HG02970 (cell line): Measurements from ENCODE around the gene GRIA4.

Experiments used
- ATAC-seq: cut with Tn5 transposase; IDR thresholded peaks from one replicate; pipeline ENCODE4 v1.9.1; 2021; ENCODE audit warnings: mild to moderate bottlenecking, moderate library complexity, moderate number of reproducible peaks; ENCODE audit not compliant: unreplicated experiment, low FRiP score

The GRIA4 gene

DNA sequence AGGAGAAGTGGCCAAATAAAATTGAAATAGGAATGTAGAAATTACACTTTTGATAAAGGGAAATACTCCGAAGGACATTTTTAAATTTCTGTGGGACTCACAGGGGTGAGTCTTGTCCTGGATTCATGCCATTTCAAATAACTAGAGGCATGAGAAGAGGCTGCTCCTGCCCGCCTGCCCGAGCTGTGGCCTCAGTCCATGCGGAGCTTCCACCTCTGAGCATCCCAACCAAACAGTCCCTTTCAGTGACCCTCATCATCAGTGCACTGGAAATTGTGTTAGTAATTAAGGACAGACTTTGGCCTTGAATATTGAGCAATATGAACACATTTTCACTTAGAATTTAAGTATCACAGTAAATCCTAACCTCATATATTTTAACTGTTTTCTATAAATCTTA, 25.6 kb downstream of the GRIA4 start:
- no peak for ATAC-seq

DNA sequence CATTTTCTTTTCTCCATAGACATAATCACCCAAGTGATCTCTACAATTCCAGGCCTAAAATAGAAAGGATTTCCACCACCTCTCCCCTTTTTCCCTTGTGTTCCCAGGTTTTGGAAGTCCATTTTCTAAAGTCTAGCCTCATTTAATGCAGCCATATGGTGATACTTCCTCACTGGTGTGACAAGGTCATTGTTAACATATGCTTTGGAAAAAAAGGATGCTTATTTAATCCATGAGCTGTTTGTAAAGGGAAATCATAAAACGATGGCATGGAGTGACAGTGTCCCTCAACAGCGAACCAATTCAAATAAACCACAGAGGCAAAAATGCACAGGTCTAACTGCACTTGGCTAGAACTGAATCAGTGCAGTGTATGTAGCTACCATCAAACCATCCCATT, 26.6 kb downstream of the GRIA4 start:
- ATAC-seq = no peak

DNA sequence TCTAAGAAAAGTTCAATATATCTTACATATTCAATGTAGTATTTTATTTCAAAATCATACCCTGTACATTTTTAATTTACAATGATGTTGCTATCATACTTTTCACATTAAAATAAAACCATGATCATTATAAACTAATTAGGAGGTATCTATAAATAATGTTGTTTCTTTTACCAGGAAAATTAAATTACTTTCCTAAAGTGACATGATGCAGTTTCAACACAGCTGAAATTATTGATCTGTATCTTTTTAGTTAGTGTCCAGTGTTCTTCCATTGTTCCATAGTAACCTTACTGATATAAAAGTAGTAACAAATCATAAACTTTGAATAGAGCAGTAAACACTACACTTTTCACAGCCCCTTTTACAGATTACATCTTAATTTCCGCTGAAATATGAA, 29.7 kb downstream of the GRIA4 start:
- ATAC-seq = no peak

DNA sequence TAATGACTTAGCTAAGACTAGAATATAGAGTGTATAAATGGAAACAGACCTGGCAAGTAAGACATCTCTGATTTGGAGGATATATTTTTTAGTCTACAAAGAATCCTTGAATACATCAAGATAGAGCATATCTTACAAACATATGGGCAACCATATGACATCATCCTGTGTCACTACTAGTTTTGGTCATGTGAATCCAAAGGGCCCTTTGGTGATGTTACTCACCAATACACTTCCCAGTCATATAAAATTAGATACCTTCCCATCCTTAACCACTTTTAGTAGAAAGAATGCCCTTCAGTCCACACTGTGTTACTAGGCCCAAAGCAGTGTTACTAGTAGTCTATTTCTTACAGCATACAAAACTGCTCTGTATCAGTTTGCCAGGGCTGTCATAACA, 31.6 kb downstream of the GRIA4 start:
- no peak for ATAC-seq

DNA sequence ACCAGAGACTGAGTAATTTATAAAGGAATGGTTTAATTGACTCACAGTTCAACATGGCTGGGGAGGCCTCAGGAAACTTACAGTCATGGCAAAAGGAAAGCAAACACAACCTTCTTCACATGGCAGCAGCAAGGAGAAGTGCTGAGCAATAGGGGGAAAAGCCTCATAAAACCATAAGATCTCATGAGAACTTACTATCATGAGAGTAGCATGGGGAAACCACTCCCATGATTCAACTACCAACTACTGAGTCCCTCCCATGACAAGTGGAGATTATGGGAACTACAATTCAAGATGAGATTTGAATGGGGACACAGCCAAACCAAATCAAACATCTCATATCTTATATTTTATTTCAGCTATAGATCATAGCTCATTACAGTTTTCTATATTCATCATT, 33.0 kb downstream of the GRIA4 start:
- no peak for ATAC-seq

DNA sequence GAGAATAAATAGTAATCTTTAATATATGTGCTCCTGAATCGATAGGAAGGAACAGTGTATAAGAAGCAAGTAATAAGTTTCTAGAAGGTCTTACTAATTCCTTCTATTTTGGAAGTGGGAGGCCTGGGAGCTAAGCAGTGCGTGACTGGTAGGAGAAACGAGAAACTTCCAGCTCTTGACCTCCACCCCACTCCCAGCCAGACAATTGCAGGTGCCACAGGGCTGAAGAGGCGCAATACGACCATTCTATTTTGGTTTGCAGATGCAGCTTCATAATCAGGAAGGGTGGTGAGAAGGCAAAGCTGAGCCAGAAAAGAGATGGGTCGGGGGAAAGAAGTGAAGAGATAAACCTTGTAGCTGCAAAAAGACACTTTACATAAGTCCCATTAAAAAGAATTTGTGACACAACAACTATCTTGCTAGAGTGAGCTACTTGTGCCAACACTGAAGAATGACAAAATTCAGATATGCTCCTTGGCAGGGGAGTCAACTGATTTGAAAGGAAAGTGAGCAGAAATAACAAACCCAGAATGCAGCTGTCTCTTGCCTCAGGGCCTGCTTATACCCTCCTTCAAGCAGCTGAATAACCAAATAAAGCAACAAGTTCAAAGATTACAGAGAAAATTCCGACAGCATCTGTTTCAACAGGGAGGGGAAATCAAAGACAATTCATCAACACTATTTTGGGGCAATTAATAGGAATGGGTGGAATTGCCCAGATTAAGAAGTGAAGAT, 35.1 kb downstream of the GRIA4 start:
- no peak for ATAC-seq

DNA sequence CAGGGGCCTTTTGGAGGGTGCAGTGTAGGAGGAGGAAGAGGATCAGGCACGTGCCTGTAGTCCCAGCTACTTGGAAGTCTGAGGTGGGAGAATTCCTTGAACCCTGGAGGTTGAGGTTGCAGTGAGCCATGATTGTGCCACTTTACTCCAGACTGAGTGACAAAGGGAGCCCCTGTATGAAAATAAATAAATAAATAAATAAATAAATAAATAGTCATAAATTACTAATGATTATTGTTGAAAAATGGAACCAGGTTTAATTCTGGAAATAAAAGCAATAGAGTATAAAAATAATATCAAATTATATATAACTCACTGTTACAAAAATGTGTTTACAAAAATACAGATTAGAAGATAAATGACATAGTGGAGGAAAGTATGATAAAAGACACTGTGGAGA, 37.9 kb downstream of the GRIA4 start:
- no peak for ATAC-seq

DNA sequence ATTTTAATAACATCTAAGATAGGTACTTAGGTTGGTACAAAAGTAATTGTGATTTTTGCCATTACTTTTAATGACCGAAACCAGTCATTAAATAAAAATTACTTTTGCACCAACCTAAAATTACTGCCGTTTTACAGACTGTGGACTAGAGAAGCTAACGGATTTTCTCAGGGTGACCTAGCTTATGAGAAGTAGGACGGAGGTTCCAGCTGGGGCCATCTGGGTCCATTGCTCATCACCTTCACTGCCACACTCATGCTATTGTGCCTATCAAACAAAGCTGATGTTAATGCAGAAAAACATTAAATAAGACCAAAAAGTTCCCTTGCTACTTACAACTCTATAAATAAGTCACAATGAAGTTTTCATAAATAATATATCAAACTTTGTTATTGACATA, 38.9 kb downstream of the GRIA4 start:
- ATAC-seq = no peak

DNA sequence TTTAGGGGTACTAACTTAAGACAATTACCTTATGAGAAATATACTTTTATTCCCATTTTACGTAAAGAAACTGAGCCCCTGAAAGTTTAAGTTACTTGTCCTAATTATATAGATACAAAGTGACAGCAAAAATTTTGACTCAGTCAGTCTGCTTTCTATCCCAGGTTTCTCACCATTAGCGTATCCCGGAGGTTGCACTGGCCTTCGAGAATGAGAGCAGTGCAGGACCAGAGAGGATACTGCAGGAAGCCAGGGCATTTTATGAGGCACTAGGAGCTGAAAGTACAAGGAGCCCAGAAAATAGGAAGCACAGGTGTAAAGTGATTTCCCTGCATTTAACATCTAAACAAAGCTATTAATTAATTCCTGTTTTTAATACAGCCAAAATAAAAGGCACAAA, 55.4 kb downstream of the GRIA4 start:
- ATAC-seq = no peak

DNA sequence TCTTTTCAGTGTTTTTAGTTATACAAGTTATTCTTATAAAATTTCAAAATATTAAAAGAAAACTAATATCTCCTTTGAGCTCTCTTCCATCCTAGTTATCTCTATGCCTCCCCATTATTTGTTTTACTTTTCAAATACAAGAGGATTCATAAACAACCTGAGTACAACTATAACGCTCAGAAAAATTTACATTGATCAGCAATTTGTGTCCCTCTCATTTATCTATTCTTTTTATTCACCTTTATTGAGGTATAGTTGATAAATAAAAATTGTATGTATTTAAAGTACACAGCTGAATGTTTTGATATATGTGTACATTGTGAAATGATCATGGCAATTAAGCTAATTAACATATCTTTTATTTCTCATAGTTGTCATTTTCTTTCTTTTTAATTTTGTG, 57.6 kb downstream of the GRIA4 start:
- ATAC-seq = no peak

DNA sequence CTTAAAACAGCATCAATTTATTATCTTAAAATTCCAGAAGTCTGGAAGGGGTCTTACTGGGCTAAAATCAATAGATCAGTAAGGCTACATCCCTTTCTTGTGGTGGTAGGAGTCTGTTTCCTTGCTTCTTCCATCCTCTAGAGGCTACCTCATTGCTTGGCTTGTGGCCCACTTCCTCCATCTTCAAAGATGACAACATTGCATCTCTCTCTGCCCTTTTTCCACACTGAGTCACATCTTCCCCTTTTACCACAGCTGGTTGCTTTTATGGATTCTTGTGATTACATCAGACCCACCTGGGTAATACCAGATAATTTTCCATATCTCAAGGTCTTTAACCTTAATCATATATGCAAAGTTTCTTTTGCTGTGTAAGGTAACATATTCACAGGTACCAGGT, 60.9 kb downstream of the GRIA4 start:
- no peak for ATAC-seq

DNA sequence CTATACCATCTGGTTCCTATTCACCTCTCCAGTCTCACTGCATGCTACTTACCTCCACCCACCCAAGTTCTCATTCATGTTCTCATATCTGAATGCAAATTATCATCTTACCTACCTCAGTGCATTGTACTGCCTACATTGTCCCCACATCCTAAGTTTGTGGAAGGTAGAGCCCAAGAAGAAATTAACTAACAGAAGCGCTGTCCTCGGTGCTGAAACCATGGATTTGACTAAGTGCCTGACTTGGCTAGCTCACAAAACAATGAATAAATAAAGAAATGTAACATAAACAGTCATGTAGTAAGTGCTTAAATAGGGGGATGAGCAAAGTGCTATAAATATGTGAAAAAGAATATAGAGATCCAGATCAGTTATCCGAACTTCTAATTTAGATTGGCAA, 63.2 kb downstream of the GRIA4 start:
- no peak for ATAC-seq

DNA sequence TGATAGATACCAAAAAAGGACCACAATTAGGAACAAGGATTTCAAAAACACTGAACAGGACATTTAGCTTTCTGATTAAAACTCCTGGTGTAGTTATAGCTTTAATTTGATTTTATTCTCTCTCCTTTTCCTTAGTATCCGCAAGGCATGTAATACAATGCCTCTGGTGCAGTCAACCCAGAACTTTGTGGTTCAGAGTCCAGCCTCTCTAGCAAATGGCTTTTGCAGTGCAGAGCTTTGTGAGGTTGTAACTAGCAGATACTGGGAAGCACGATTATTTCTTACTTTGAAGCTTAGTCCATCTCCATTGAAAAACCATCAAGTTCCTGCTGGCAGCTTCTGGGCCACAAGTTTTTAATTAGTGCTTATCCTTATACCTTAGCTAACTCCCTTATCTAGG, 79.8 kb downstream of the GRIA4 start:
- no peak for ATAC-seq

DNA sequence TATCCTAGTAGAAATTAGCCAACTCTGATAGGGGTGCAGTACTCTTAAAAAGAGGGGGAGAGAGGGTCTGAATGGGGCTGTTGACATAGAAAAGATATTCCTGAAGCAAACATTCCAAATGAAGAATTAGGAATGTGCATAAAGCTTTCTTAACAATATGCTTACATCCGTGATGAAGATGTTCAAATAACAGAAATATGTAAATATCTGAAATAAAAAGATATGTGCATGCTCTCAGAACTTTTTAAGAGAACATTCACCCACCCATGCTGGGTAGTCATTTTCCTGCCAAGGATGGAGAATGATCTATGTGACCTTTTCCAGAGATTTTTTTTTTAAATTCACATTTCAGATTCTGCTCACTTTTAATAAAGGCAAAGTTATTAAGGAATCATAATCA, 80.6 kb downstream of the GRIA4 start:
- no peak for ATAC-seq

DNA sequence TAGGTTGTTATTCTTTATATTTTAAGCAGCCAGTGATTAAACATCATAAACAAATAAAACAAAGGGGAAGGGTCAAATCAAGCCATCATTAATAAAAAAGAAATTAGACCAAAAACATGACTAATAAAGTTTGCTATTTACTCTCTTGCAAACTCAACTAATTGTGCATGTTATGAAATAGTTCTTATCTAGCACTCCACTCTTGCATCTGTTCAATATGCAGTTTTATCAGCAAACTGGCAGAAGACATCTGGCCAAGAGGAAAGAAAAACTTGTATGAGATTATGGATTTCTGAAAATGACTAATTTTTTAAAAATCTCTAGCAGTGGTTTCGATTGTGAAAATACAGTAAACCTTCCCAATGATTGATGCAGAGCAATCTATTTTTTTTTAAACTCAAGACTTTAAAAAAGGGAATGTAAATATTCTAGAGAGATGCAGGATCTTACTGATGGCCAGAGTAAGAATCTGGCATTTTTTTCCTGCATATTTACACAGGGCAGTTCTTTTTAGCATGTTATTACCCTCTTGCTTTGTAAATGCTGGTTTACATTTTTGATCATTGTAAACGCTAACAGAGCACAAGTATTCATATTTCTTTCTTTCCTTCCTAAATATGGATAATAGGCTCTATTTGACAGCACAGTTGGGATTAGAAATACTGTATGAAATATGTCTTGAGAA, 83.3 kb downstream of the GRIA4 start:
- ATAC-seq = no peak

DNA sequence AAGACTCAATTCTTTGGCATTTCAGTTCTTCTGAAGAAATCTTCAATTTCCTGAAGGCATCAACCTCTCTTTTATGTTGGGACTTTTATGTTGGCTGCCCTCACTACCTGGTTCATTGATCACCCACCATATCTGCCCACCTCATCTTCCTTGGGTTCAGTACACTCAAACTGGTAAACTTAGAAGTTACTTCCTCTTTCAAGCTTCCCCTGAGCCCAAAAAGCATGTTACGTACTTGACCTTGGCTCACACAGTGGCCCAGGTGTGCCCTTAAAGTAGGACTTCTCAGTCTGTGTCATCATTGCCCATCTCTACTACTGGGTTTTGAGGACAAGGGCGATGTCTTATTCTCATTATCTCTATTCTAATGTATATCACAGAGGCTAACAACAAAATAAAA, 86.1 kb downstream of the GRIA4 start:
- ATAC-seq = no peak

DNA sequence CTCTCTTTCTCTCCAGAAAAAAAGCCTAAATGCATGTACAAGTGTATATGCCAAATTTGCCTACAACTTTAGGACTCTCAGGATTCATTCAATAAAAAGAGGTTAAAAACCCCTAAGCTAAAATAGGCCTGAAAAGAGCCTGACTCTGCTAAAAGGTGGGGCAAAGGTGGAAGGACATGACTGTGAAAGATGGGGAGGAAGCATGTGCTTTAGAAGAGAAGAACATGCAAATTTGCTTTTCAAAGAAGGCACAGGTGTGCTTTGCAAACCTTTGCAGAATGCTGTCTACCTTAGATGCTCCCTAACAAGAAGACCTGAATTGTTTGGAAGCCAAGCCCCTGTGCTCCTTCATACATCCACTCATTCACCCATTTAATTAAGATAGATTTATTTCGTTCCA, 87.4 kb downstream of the GRIA4 start:
- no peak for ATAC-seq

DNA sequence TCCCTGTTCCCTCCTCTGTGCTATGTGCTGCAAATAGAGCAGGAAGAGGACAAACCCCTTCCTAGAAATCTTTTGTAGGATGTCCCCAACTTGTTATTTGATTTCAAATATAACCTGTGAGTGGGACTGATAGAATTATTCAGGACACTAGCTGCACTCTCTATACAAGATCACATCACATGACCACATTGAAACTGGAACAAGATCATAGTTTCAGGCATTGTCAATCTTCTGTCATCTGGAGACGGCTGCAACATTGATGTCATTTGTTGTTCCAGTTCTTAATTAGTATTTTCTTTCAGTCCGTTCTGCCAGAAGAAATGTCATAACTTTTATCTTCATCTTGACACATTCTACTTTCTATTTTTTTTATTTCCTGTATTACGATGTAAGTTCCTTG, 89.3 kb downstream of the GRIA4 start:
- ATAC-seq = no peak

DNA sequence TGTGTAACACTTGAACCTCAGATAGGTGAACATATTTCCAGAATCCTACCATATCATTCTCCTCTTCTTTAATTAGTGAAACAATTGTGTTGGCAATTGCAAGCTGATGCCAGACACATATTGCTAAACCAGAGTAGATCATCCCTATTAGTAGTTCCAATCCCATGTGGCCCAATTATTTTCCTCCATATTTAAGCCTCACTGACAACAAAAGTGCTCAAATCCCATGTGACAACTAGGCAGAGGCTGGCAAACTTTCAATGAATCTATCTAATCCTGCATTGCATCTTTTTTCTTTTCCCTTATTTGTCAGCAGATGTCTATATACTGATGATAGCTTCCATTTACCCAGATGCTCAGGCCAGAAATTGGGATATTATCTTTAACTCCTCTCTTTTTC, 90.4 kb downstream of the GRIA4 start:
- no peak for ATAC-seq

DNA sequence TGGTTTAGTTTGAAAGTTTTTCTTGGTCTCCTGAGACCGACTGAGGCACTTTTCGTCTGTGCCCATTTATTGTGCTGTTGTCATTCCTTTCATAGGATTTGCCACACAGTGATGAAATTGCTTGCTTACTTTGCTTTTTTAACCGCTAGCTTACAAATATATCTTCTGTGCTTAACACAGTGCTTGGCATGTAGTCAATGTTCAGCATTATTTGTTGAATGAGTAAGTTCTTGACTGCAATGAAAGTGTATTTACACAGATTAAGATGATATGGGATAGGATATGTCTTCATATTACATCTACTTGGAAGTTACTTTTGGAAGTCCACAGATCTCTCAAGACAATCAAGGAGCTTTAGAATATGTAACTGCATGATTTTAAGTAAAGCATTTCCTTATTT, 91.2 kb downstream of the GRIA4 start:
- ATAC-seq = no peak

DNA sequence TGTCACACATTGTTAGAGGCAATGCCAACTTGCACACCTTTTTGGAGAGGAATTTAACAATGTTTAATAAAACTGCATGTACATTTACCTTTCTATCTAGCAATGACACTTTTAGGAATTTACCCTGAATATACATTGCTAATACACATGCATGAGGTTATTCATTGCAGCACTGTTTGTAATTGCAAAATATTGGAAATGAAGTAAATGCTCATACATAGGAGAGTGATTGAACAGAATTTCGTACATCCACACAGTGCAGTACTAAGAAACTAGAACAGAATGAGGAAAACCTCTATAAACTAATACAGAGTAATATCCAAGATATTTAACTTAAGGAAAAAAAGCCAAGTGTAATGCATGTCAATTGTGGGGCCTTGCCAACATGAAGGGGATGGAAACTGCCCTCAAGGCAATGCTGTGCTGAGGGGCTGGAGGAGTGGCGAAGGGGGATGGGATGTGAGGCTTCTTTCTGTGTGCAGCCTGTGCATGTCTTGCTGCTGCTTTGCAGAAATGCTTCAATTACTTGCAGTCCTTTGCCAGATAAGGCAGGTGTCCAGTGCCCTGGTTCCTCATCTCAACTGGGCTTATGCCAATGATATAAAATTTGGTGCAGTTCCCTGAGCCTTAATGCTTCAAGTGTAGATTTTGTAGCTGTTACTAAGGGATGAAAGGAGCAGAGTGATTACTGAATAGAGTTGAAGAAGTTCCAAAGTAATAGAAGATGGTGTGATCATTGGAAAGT, 96.1 kb downstream of the GRIA4 start:
- no peak for ATAC-seq

DNA sequence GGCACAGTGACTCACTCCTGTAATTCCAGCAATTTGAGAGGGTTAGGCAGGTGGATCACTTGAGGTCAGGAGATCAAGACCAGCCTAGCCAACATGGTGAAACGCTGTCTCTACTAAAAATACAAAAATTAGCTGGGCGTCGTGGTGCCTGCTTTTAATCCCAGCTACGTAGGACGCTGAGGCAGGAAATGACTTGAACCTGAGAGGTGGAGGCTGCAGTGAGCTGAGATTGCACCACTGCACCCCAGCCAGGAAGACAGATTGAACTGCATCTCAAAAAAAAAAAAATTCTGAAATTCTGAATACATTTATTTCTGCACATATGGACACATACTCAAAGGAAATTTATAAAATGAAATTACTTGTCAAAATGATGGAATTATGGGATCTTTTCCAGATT, 103.2 kb downstream of the GRIA4 start:
- no peak for ATAC-seq
